ENCODE measurements around the gene LIMS2. TPM values are rescaled to one million over a fixed set of nuclear protein-coding genes. Genes with fewer than 3 reads are reported as not detected.

LIMS2 gene
- polyA plus RNA-seq, 2 of the 4 experiments (the other 2 are of a cell fraction), result 1.2 to 6.1 TPM

GRCh38 chr2:127649100-127649611, 26.2 kb downstream of the LIMS2 start:
- Histone ChIP-seq H3K4me2 (peak overlapping the region; percentile 15; the same call in 1 of the 3 replicates), H3K9me3 (no peaks in the 10 kb centered on the region), H3K4me1 (peaks cover 18% of the 10 kb centered on the region), H3K4me3 (no peak overlapping the region), H3K27ac (peak overlapping the region; percentile 39 to 60; a peak in 2 of 6 replicates)
- FAIRE-seq (no peak), DNase-seq (ENCODE audit: low read depth in 1 of 2, low spot score in 1 of 2) (no peak), ATAC-seq (peak in 1 of 2 experiments; percentile 18; a peak in 3 of 6 replicates)
- 66% methylated on average over 6 of the region's 12 CpGs for WGBS (ENCODE audit: missing lambda C conversion rate)
- TF ChIP-seq HOXA7 (CRISPR knock-in tag; IDR thresholded peaks at IDR 0.05), result no peak
- no peak for TF ChIP-seq HDAC2 (IDR thresholded peaks at IDR 0.05)
- no peak for TF ChIP-seq TP53 (CRISPR knock-in tag; IDR thresholded peaks at IDR 0.05)
- no peak for TF ChIP-seq MYC (IDR thresholded peaks at IDR 0.05; ENCODE audit: borderline replicate concordance, low read length)
- TF ChIP-seq USF2 (IDR thresholded peaks at IDR 0.05), result no peak
- TF ChIP-seq ZFP36 (IDR thresholded peaks at IDR 0.05; ENCODE audit: borderline replicate concordance, partially characterized antibody), result no peak
- TF ChIP-seq HOXB5 (CRISPR knock-in tag; IDR thresholded peaks at IDR 0.05), result no peak
- TF ChIP-seq NFE2L2 (conservative IDR thresholded peaks at IDR 0.05; ENCODE audit: low read length), result no peak
- TF ChIP-seq JUN (IDR thresholded peaks at IDR 0.05), result no peak
- no peak for TF ChIP-seq HES2 (IDR thresholded peaks at IDR 0.05)
- no peak for TF ChIP-seq ZNF302 (CRISPR knock-in tag; IDR thresholded peaks at IDR 0.05)
- POLR2A ChIA-PET, result interaction anchor here (2.2 kb wide), 1 partner anchor 122 kb away, joined by 6 read pairs; no protein-coding TSS in a partner anchor
- CTCF ChIA-PET, result interaction anchor here (0.8 to 4.2 kb wide), 20 partner anchors 10 to 452 kb away, joined by 3 to 44 read pairs (median 6); no protein-coding TSS in a partner anchor

GRCh38 chr2:127648321-127648720, 27.0 kb downstream of the LIMS2 start:
- ChIA-PET POLR2A (interaction anchor here (2.2 kb wide), 1 partner anchor 122 kb away, joined by 6 read pairs; no protein-coding TSS in a partner anchor), CTCF (interaction anchor here (1.2 to 4.2 kb wide), 5 partner anchors 15 to 324 kb away, joined by 3 to 37 read pairs (median 11); no protein-coding TSS in a partner anchor)
- no peak overlapping the region for H3K4me2 ChIP-seq
- no peak for ATAC-seq
- DNase-seq (ENCODE audit: low read depth in 1 of 2, low spot score in 1 of 2), result no peak
- 100% methylated on average over 3 of the region's 6 CpGs for WGBS (ENCODE audit: missing lambda C conversion rate)
- peaks cover 18% of the 10 kb centered on the region for H3K4me1 ChIP-seq
- H3K9me3 ChIP-seq, result no peaks in the 10 kb centered on the region
- no peak overlapping the region for H3K27ac ChIP-seq
- no peak for FAIRE-seq
- TF ChIP-seq MYC (IDR thresholded peaks at IDR 0.05; ENCODE audit: borderline replicate concordance, low read length) (no peak), HES2 (IDR thresholded peaks at IDR 0.05) (no peak), CHD2 (IDR thresholded peaks at IDR 0.05; ENCODE audit: low read length, partially characterized antibody) (no peak), ELK1 (IDR thresholded peaks at IDR 0.05; ENCODE audit: low read depth, low read length) (no peak), KDM5A (IDR thresholded peaks at IDR 0.05) (no peak), REST (IDR thresholded peaks at IDR 0.05) (no peak)
- no peak overlapping the region for H3K4me3 ChIP-seq
